Measurements from ENCODE around the gene RTEL1. TPM values are rescaled to one million over a fixed set of nuclear protein-coding genes. Genes with fewer than 3 reads are reported as not detected.

The RTEL1 gene
- total RNA-seq, 1 experiment from 2014 or later = 58.0 TPM

GRCh38 chr20:63709149-63709527 lies 51.0 kb downstream of the RTEL1 start:
- POLR2A ChIA-PET = interaction anchor here (1.7 to 2.2 kb wide), 2 partner anchors 32 to 156 kb away, joined by 6 to 15 read pairs; partner anchors contain the start of gene TPD52L2

More at GRCh38 chr20:63709149-63709527, 51.0 kb downstream of the RTEL1 start:
- H3K9me3 ChIP-seq (ENCODE audit: control insufficient read depth in 1 of 2, insufficient read depth in 1 of 2, low read depth in 1 of 2, low read length in 2 of 2) = peaks cover 0 to 6% of the 10 kb centered on the region in 2 experiments; a peak in 1 of 4 replicates
- H3K9me2 ChIP-seq (ENCODE audit: insufficient read depth) = no peaks in the 10 kb centered on the region
- H3K9ac ChIP-seq (ENCODE audit: low read length) = peak overlapping the region; percentile 96
- TF ChIP-seq ATF3 (IDR thresholded peaks at IDR 0.05) = no peak
- TF ChIP-seq POLR2AphosphoS5 (IDR thresholded peaks at IDR 0.05; ENCODE audit: low read depth, low read length) = no peak
- TF ChIP-seq ZFX (IDR thresholded peaks at IDR 0.05) = no peak
- TF ChIP-seq TCF7L2 (IDR thresholded peaks at IDR 0.05; ENCODE audit: borderline replicate concordance, extremely low read depth, insufficient read depth, insufficient read length) = no peak
- TF ChIP-seq CTCF (IDR thresholded peaks at IDR 0.05 in 2 of 3, conservative IDR thresholded peaks at IDR 0.05 in 1 of 3; ENCODE audit: borderline replicate concordance in 1 of 3, insufficient read depth in 1 of 3, low read depth in 2 of 3, low read length in 2 of 3) = no peak
- no peak for TF ChIP-seq RAD21 (IDR thresholded peaks at IDR 0.05; ENCODE audit: low read depth)
- no peak for TF ChIP-seq EGR1 (IDR thresholded peaks at IDR 0.05; ENCODE audit: low read depth)
- TF ChIP-seq CEBPB (IDR thresholded peaks at IDR 0.05; ENCODE audit: low read depth) = no peak
- no peak for TF ChIP-seq EZH2phosphoT487 (IDR thresholded peaks at IDR 0.05; ENCODE audit: borderline replicate concordance)
- no peak for TF ChIP-seq REST (IDR thresholded peaks at IDR 0.05; ENCODE audit: low read depth)
- no peak for TF ChIP-seq SRF (IDR thresholded peaks at IDR 0.05; ENCODE audit: low read depth)
- no peak for TF ChIP-seq MAX (IDR thresholded peaks at IDR 0.05)
- no peak for TF ChIP-seq FOSL1 (IDR thresholded peaks at IDR 0.05; ENCODE audit: low read depth)
- no peak for TF ChIP-seq EZH2 (IDR thresholded peaks at IDR 0.05)
- TF ChIP-seq SIN3A (IDR thresholded peaks at IDR 0.05; ENCODE audit: low read depth) = no peak
- TF ChIP-seq ZNF274 (IDR thresholded peaks at IDR 0.05; ENCODE audit: low read depth, low read length) = no peak
- no TSS peak for BruUV-seq (replicated peaks)
- DNase-seq (ENCODE audit: low read depth, low spot score) = no peak
- H4K20me1 ChIP-seq (ENCODE audit: insufficient read depth) = no peaks in the 10 kb centered on the region
- H3K4me1 ChIP-seq (ENCODE audit: control insufficient read depth in 1 of 2, insufficient read depth in 2 of 2, low read length in 2 of 2) = peaks cover 13 to 21% of the 10 kb centered on the region in 2 experiments
- peak overlapping the region; percentile 85 to 96 for H3K4me3 ChIP-seq (replicated peaks in 1 of 2; ENCODE audit: low read depth in 1 of 2, low read length in 2 of 2)
- CTCF ChIA-PET = no interaction called here
- peaks cover 89% of the 10 kb centered on the region for H3K79me2 ChIP-seq (ENCODE audit: insufficient read depth, low read length)
- H3K4me2 ChIP-seq (ENCODE audit: low read length) = peak overlapping the region; percentile 95
- no peak overlapping the region for H2AFZ ChIP-seq (ENCODE audit: low read depth, low read length, poor library complexity, severe bottlenecking)
- RAD21 ChIA-PET (ENCODE audit: low non-redundant PET in 1 of 2, low total read pairs in 2 of 2, uncharacterized antibody in 2 of 2, unreplicated experiment in 2 of 2) = no interaction called here
- no peak for ATAC-seq
- no peaks in the 10 kb centered on the region for H3K27me3 ChIP-seq (ENCODE audit: insufficient read depth, low read length)
- peaks cover 15 to 55% of the 10 kb centered on the region in 2 experiments for H3K36me3 ChIP-seq (ENCODE audit: control insufficient read depth in 1 of 2, insufficient read depth in 2 of 2, low read length in 2 of 2)
- H3K27ac ChIP-seq (ENCODE audit: low read depth, low read length) = no peak overlapping the region
- intact Hi-C loops (cut with micrococcal nuclease) = loop anchor here (10.0 kb wide), 1 partner anchor 346 kb away; no protein-coding TSS in a partner anchor

All from HCT116 (cell line).